Measurements from ENCODE around the gene ORM1.
"Not testable (repeated sequence)": the region's sequence is repeated elsewhere in the genome, so short reads cannot be mapped to it uniquely, and the experiment has no call there.

GRCh38 chr9:114320710-114321109 is 2.2 kb upstream of the ORM1 start:
- TF ChIP-seq, protein P1, sequence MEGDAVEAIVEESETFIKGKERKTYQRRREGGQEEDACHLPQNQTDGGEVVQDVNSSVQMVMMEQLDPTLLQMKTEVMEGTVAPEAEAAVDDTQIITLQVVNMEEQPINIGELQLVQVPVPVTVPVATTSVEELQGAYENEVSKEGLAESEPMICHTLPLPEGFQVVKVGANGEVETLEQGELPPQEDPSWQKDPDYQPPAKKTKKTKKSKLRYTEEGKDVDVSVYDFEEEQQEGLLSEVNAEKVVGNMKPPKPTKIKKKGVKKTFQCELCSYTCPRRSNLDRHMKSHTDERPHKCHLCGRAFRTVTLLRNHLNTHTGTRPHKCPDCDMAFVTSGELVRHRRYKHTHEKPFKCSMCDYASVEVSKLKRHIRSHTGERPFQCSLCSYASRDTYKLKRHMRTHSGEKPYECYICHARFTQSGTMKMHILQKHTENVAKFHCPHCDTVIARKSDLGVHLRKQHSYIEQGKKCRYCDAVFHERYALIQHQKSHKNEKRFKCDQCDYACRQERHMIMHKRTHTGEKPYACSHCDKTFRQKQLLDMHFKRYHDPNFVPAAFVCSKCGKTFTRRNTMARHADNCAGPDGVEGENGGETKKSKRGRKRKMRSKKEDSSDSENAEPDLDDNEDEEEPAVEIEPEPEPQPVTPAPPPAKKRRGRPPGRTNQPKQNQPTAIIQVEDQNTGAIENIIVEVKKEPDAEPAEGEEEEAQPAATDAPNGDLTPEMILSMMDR (conservative IDR thresholded peaks at IDR 0.05) = not testable (repeated sequence)
- TF ChIP-seq EZH2 (IDR thresholded peaks at IDR 0.05; ENCODE audit: low read depth) = not testable (repeated sequence)

Data from PC-9 (cell line).